HG02759 (cell line): ENCODE results near the gene CATSPER3.
A peak's percentile ranks its signal among the peaks of the same experiment; 100 is the strongest.

ENCODE experiments used
- ATAC-seq: cut with Tn5 transposase; IDR thresholded peaks from one replicate; pipeline ENCODE4 v1.9.1; 2021; ENCODE audit warnings: mild to moderate bottlenecking, moderate library complexity; ENCODE audit not compliant: unreplicated experiment

The CATSPER3 gene

DNA sequence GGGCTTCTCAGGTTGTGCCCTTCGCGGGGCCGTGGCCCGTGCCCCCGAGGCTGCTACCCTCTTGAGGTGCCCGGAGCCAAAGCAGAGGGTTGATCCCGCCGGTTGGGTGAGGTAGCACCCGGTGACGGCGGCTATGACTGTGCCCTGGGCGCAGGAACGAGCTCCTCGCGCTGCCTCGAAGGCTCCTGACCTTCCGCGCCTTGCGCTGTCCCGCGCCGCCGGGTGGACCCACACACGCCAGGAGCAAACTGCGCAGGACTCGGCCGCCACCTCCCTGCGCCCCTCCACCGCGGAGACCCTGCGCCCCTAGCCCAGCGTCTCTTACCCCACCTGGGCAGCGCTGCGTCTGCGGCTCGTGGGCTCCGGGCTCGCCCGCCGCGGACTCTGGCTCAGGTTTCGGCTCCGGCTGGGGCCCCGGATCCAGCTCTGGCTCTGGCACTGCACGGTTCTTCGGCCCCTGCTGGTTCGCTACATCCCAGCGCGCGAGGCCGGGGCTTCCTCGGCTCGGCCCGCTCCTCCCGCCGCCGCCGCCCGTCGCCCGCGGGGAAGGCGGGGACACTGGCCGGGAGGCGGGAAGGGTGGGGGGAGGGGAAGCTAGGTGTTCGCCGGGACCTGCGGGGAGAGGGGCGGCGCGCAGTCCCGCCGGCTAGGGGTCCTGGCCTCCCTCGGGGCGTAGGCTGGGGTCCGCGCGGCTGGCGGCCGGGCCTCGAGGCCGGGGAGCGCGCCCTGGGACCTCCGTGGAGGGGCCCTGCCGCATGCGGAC is 71.7 kb downstream of the CATSPER3 start:
- no peak for ATAC-seq

DNA sequence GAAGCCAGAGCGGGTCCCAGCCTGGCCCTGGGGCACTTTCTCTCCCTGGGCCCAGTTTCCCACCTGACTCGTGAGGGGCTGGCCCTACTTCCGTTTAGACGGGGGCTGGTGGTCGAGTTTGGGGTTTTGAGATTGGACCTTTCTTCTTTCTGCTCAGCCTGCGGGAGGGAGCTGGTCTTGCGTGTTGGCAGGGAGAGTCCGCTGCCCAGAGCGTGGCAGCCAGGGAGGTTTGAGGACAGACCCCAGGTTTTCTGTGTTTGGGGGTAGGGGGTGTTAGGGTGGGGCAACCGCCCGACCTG is 72.3 kb downstream of the CATSPER3 start:
- no peak for ATAC-seq

DNA sequence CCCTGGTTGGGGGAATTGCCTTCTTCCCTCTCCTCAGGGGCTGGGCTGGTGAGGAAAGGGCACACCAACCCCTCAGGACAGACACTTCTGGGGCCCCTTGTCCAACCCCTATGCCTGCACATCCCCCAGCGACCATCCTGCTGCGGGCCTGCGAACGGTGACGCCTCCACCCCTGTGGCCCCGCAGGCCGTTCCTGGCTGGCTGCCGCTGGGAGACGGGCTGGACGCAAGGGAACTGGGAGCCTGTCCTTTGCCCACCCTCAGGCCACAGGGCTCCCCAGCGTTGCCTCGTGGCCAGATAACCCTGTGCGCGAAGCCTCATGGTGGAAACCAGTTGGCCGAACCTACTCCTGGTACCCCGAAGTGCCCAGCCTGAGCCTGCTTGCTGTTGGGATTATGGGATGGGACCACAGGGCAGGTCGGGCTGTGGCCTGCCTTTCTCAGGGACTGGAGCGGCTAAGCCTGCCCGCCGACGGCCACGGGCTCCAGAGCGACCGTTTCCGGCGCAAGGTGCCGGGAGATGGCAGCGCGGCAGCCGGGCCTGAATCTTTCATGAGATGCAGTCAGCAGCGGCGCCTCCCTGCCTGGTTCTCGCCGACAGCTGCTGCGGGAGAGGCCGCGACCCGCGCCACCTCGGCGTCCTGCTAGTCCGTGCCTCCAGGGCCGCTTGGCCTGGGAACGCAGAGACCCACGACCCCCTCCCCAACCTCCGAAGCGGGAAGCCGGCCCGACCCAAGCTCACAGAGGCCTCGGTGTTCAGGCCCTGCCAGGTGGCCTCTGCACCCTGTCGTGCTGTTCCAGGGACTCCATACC is 72.8 kb downstream of the CATSPER3 start:
- ATAC-seq, result no peak

DNA sequence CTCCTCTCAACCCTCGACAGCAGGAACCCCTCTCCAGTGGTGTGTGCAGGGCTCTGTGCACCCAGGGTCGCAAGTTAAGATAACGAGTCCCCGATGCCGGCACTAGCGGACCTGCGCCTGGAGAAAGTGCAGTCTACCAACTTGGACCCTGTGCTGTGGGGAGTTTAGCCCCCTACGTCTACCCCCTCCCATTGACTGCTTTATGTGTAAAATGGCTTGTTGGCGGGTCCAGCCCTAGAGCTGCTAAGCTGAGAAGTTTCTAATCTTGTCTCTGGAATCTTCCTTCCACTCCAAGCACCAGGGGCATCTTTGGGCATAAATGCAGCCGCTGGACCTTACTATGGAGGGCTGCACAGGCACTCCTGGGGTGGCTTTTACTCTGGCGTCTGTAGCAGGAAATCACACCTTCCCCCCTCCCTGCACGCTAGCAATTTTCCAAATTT is 73.5 kb downstream of the CATSPER3 start:
- ATAC-seq, result no peak

DNA sequence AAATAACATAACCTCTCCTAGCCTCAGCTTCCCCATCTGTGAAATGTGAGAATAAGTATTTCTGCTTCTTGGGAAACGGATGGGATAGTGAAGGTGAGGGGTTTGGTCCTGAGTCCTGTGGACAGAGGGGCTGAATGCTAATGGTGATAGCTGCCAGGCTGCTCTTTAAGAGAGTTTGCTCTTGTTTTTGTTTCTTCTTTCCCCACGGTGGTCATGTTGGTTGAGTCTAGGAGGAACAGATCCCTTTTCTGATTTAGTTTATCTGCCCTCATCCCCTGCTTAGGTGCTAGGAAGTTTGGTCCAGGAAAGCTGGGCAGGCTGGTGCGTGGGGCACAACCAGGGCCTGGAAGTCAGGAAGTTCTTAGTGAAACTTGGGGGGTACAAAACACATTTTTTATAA is 74.0 kb downstream of the CATSPER3 start:
- ATAC-seq, result no peak

DNA sequence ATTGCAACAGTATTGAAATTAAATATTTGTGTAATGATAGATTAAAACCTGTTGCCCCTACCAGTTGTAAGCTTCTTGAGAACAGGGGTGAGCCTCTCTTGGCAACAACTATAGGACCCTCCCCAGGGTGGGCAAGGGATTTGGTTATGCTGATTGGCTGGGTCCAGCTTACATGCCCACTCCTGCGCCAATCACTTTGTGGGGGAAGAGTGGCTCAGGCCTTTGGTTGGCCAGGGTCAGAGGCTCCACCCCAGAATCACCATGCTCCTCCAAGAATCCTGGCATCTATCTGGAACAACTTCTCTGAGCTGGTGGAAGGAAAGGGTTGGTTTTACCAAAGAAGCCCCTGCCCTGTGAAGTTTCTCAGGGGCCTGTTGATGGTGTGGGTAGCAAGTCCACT is 74.9 kb downstream of the CATSPER3 start:
- no peak for ATAC-seq

- no peak for ATAC-seq
Measured at GRCh38 chr5:135045488-135045887, 77.8 kb downstream of the CATSPER3 start.

- ATAC-seq, result no peak
Measured at GRCh38 chr5:135046661-135047346, 79.1 kb downstream of the CATSPER3 start.

DNA sequence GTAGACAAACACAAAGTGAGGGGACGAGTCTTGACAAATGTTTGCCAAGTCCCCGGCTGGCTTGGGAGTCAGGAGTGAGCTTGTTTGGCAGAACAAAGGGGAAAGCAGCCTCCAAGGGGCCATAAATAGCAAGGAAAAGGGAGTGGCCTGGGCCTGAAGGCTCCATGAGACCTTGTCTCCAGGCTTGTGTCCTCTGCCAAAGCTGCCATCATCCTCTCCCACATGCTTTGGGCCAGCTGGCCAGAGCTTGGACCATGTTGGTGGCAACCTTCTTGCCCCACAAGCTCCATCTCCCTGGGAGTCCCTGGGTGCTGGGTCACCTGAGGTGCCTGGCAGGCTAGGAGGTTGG is 79.6 kb downstream of the CATSPER3 start:
- ATAC-seq, result no peak

DNA sequence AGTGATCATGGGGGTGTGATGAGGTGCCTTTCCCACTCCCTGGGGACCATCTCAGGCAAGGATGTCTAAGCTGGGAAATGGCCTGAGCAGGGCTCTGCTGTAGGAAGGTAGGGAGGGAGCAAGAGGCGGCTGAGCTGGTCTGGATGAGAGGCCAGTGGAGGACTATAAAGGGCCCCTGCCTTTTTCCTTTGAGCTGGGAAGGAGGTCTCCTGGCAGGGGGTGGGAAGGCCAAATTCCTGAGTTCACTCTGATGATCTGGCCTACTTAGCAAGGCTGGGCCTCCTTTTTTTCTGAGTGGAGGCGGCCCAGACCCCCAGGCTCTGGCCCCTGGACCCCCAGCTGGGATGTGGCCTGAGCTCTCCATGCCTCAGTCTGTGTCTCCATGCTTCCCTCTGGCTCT is 80.6 kb downstream of the CATSPER3 start:
- ATAC-seq, result no peak

DNA sequence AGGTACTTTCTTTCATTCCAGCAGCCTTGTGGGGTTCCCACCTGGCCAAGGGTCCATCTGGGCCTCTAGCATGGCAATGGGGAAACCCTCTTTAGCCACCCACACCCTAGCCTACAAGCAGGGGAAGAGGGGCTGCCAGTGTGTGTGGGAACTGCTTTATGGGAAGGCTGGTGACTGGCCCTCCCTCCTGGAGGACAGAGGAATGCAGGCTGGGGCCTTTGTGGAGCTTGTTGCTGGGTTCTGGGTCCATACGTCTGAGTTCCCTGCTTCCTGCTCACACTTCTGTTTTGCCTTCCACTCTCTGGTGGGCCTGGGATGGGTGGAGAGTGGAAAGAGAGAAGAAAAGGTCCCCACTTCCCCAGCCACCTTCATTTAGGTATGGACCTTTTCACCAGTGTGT is 81.2 kb downstream of the CATSPER3 start:
- no peak for ATAC-seq

- no peak for ATAC-seq
Measured at GRCh38 chr5:135050244-135050767, 82.6 kb downstream of the CATSPER3 start.

GRCh38 chr5:135051399-135051798 is 83.7 kb downstream of the CATSPER3 start:
- ATAC-seq, result no peak

DNA sequence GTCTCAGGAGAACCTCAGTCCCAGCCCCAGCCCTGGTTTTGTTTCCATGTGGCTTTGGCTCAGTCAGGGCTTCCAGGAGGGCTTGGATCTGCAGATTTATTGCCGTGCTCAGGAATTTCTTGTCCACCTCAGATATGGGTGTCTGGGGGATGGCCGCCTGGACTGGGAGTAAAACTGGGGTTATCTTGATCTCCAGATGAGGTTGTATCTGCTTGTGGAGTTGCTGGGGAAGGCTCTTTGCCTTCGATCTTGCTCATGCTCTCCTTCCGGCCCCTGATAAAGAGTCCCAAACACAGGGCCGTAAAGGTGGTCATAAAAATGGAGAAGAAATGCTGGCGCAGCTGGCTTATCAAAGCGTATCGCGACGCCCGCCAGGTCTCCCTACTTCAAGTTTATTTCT is 84.2 kb downstream of the CATSPER3 start:
- ATAC-seq, result no peak

DNA sequence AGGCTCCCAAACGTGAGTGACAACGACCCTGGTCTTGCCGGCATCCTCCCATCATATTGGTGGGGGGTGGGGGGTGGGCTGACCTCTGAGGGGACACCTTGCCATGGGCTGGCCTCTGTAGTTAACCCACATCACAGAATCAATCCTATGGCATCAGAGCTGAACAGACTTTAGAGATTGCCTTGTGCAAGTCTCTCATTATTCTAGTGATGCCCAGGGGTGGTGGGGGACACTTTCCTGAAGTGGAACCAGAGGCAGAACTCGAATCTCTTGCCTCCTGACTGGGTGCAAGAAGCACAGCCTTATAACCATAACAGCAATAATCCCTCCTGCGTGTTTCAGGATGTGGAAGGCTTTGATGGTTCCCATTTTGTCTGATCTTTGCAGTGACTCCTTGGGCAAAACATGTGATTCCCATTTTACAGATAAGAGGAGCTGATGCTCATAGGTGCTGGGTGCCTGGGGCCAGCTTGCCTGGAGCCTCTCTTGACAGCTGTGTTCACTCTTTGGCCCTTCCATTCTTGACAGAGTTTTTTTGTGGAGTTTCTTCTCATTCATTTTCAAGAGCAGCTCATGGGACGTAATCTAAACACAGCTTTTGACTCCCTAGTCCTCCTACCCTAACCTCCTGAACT is 84.9 kb downstream of the CATSPER3 start:
- ATAC-seq, result no peak

DNA sequence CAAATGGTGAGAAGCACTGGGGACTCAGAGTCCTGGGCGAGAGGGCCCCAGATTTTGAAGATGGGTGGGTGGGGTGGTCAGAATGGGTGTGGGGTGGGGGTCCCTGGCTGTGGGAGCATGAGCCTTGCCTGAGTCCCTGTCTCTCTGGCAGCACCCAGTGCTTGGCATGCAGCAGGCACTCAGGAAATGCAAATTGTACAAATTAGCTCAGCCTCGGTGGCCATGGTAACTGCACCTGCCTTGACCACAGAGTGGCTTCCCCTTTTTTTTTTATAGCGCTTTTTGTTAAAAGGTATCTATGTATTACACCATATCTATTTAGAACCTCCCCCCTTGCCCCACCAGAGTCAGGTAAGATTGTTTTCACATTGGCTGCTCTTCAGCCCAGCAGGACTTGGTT is 85.6 kb downstream of the CATSPER3 start:
- peak; percentile 97 for ATAC-seq

GRCh38 chr5:135053989-135054388 is 86.3 kb downstream of the CATSPER3 start:
- ATAC-seq, result no peak

- no peak for ATAC-seq
Measured at GRCh38 chr5:135054546-135054945, 86.8 kb downstream of the CATSPER3 start.

DNA sequence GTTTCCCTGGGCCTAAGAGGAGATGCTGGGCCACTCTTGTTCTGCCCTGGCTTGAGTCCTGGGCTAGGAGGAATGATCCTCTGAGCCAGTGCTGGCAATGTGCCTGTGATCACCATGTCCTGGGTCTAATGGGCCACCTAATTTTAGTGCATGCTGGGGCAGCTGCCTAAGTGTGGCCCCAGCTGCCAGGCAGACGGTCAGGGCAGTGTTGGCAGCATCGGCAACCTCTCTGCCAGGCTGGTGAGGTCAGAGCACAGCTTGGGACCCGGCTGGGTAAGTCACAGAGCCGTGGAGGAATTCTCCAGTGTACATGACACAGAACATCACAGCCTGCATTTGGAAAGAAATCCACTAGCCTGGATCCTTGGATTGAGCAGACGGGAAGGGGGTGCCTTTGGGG is 87.7 kb downstream of the CATSPER3 start:
- no peak for ATAC-seq

DNA sequence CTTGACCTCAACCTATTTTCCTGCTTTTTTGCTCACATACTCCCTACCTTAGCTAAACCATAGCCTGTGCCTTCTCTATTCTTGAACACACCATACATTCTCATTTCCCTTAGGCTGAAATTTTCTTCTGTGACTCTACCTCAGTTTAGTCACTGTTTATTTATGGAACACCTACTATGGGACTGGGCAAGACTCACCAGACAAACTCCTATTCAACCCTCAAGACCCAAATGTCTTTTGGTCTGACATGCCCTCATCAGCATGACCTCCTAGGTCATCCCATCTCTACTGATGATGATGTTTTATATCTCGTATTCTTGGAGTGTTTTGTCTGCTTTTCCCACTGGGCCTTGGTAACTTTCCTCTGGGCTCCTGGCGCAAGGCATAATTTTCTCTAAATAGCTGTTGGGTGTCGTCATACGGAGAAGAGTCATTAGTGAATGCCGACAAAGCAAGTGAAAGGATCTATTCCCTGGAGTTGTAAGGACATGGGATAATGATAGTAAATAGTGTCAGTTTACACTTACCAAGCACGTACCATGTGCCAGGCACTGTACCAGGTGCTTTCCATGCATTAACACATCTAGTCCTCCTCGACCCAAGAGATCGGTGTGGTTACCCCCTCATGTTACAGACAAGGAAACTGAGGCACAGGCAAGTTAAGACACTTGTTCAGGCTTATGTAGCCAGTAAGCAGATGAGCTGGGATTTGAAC is 88.8 kb downstream of the CATSPER3 start:
- no peak for ATAC-seq

GRCh38 chr5:135057233-135057632 is 89.5 kb downstream of the CATSPER3 start:
- ATAC-seq, result no peak
